Calu3 (cell line): Measurements from ENCODE around the gene ARHGAP25. TPM values are rescaled to one million over a fixed set of nuclear protein-coding genes. Genes with fewer than 3 reads are reported as not detected.

ENCODE experiments used
- BruUV-seq: library from RNA; stranded (reverse); fragments of 400-500 nt; replicated peaks from 2 replicates; lab custom pipeline; 2021; lab: Mats Ljungman, UMichigan
- CTCF ChIA-PET: fragments of 300-600 bp; sonication (Branson Sonifier 250); formaldehyde crosslinking; loops from one replicate; lab custom pipeline; 2022; ENCODE audit warnings: antibody characterized with exemption; lab: Charles Lee
- DNase-seq: peaks from one replicate; pipeline ENCODE4 v3.0.0; 2022
- H3K27ac Mint-ChIP-seq: one replicate; pipeline ENCODE4 v1.8.0; 2022; ENCODE audit warnings: mixed read lengths; ENCODE audit not compliant: unreplicated experiment
- H3K27me3 Mint-ChIP-seq: one replicate; pipeline ENCODE4 v1.8.0; 2022; ENCODE audit warnings: mixed read lengths; ENCODE audit not compliant: unreplicated experiment
- H3K36me3 Mint-ChIP-seq: one replicate; pipeline ENCODE4 v1.8.0; 2022; ENCODE audit warnings: mild to moderate bottlenecking, moderate library complexity, mixed read lengths; ENCODE audit not compliant: insufficient read depth, unreplicated experiment
- H3K4me1 Mint-ChIP-seq: one replicate; pipeline ENCODE4 v1.8.0; 2022; ENCODE audit warnings: mild to moderate bottlenecking, low read depth, mixed read lengths; ENCODE audit not compliant: unreplicated experiment
- H3K4me3 Mint-ChIP-seq: one replicate; pipeline ENCODE4 v1.8.0; 2022; ENCODE audit warnings: mild to moderate bottlenecking, low read depth, moderate library complexity, mixed read lengths; ENCODE audit not compliant: unreplicated experiment
- H3K9me3 Mint-ChIP-seq: one replicate; pipeline ENCODE4 v1.8.0; 2022; ENCODE audit warnings: low read depth, mixed read lengths; ENCODE audit not compliant: unreplicated experiment
- CTCF ChIP-seq: fragments of 200-600 bp; IDR thresholded peaks from one replicate; pipeline ENCODE4 v1.8.0; 2022; ENCODE audit warnings: antibody characterized with exemption; ENCODE audit not compliant: unreplicated experiment
- intact Hi-C: fragments of 100-400 bp; cut with micrococcal nuclease; formaldehyde crosslinking; loops from one replicate; pipeline ENCODE4 v1.10.0; 2022; ENCODE audit not compliant: unreplicated experiment
- total RNA-seq: library from RNA; stranded (reverse); gene quantifications from 2 replicates; pipeline ENCODE4 v1.2.3, GENCODE V29; 2022

ARHGAP25 gene
- total RNA-seq, 1 experiment from 2014 or later = not detected

GRCh38 chr2:68756178-68756577 is 21.6 kb downstream of the ARHGAP25 start:
- no TSS peak for BruUV-seq
- Mint-ChIP-seq H3K36me3 (no peaks in the 10 kb centered on the region), H3K4me1 (peaks cover 8% of the 10 kb centered on the region), H3K27me3 (peaks cover 39% of the 10 kb centered on the region), H3K4me3 (no peak overlapping the region), H3K27ac (no peak overlapping the region), H3K9me3 (no peaks in the 10 kb centered on the region)
- no peak for DNase-seq
- CTCF ChIA-PET = no interaction called here
- intact Hi-C loops = no loop called here
- no peak for TF ChIP-seq CTCF

- no peaks in the 10 kb centered on the region for H3K4me1 Mint-ChIP-seq
- no peaks in the 10 kb centered on the region for H3K9me3 Mint-ChIP-seq
- no peaks in the 10 kb centered on the region for H3K36me3 Mint-ChIP-seq
- no peak overlapping the region for H3K27ac Mint-ChIP-seq
- BruUV-seq = no TSS peak
- CTCF ChIA-PET = interaction anchor here (0.7 kb wide), 1 partner anchor 419 kb away, joined by 3 read pairs; no protein-coding TSS in a partner anchor
- intact Hi-C loops = no loop called here
- DNase-seq = no peak
- H3K4me3 Mint-ChIP-seq = no peak overlapping the region
- TF ChIP-seq CTCF = no peak
- peaks cover 39% of the 10 kb centered on the region for H3K27me3 Mint-ChIP-seq
Measured at GRCh38 chr2:68757081-68757480, 22.5 kb downstream of the ARHGAP25 start.

GRCh38 chr2:68762100-68762499 is 27.5 kb downstream of the ARHGAP25 start:
- no peaks in the 10 kb centered on the region for H3K9me3 Mint-ChIP-seq
- intact Hi-C loops = no loop called here
- no peak for DNase-seq
- H3K4me3 Mint-ChIP-seq = no peak overlapping the region
- BruUV-seq = no TSS peak
- H3K4me1 Mint-ChIP-seq = no peaks in the 10 kb centered on the region
- CTCF ChIA-PET = no interaction called here
- H3K27me3 Mint-ChIP-seq = peaks cover 27% of the 10 kb centered on the region
- TF ChIP-seq CTCF = no peak
- no peak overlapping the region for H3K27ac Mint-ChIP-seq
- no peaks in the 10 kb centered on the region for H3K36me3 Mint-ChIP-seq

GRCh38 chr2:68762665-68763064 is 28.1 kb downstream of the ARHGAP25 start:
- Mint-ChIP-seq H3K9me3 (no peaks in the 10 kb centered on the region), H3K27ac (no peak overlapping the region), H3K36me3 (no peaks in the 10 kb centered on the region), H3K27me3 (peaks cover 27% of the 10 kb centered on the region), H3K4me3 (no peak overlapping the region), H3K4me1 (no peaks in the 10 kb centered on the region)
- CTCF ChIA-PET = no interaction called here
- no peak for TF ChIP-seq CTCF
- no peak for DNase-seq
- intact Hi-C loops = no loop called here
- BruUV-seq = no TSS peak
